Measurements from ENCODE around the gene THAP7. TPM values are rescaled to one million over a fixed set of nuclear protein-coding genes. Genes with fewer than 3 reads are reported as not detected.

The THAP7 gene
- total and polyA plus RNA-seq, 9 of the 15 experiments (the other 6 are each of a cell fraction or from before 2014, with no cell fraction given), result 7.9 to 263 (median 84.1) TPM

GRCh38 chr22:21015466-21016006, 13.6 kb upstream of the THAP7 start (continued):
- TF ChIP-seq ZNF277 (CRISPR knock-in tag; IDR thresholded peaks at IDR 0.05; ENCODE audit: borderline replicate concordance), result no peak
- no peak for TF ChIP-seq SNRNP70 (optimal IDR thresholded peaks at IDR 0.05; ENCODE audit: low read depth, low read length)
- TF ChIP-seq TAF1 (IDR thresholded peaks at IDR 0.05; ENCODE audit: control insufficient read depth, extremely low read depth, insufficient read depth, low read length, severe bottlenecking), result no peak
- TF ChIP-seq FOXP1 (CRISPR knock-in tag; IDR thresholded peaks at IDR 0.05), result no peak
- no peak for TF ChIP-seq ZNF282 (CRISPR knock-in tag; IDR thresholded peaks at IDR 0.05)
- no peak for TF ChIP-seq SIN3A (IDR thresholded peaks at IDR 0.05; ENCODE audit: borderline replicate concordance in 2 of 2, control insufficient read depth in 1 of 2, low read depth in 2 of 2, low read length in 2 of 2)
- peak; percentile 78; the same call in 1 of the 2 replicates for TF ChIP-seq STAT6 (CRISPR knock-in tag; IDR thresholded peaks at IDR 0.05)
- no peak for TF ChIP-seq COPS2 (conservative IDR thresholded peaks at IDR 0.05)
- TF ChIP-seq ZNF507 (tag; conservative IDR thresholded peaks at IDR 0.05), result no peak
- TF ChIP-seq ZNF586 (CRISPR knock-in tag; conservative IDR thresholded peaks at IDR 0.05), result 0 out of 2 replicates have a peak, but pooled peaks have one; percentile 40
- TF ChIP-seq DLX4 (CRISPR knock-in tag; IDR thresholded peaks at IDR 0.05), result no peak
- no peak for TF ChIP-seq ZNF24 (IDR thresholded peaks at IDR 0.05)
- TF ChIP-seq KDM4B (IDR thresholded peaks at IDR 0.05; ENCODE audit: borderline replicate concordance in 2 of 2, low read depth in 1 of 2), result no peak
- TF ChIP-seq ILK (tag; IDR thresholded peaks at IDR 0.05; ENCODE audit: borderline replicate concordance, low read depth), result no peak
- TF ChIP-seq SP2 (IDR thresholded peaks at IDR 0.05; ENCODE audit: extremely low read depth, low read depth, low read length, poor library complexity, severe bottlenecking), result no peak
- no peak for TF ChIP-seq BRD4 (IDR thresholded peaks at IDR 0.05)
- TF ChIP-seq HDAC3 (IDR thresholded peaks at IDR 0.05; ENCODE audit: borderline replicate concordance, partially characterized antibody), result no peak
- TF ChIP-seq E2F6 (IDR thresholded peaks at IDR 0.05; ENCODE audit: borderline replicate concordance in 1 of 2, extremely low read depth in 1 of 2, insufficient read depth in 1 of 2, insufficient read length in 1 of 2, low read depth in 1 of 2, low read length in 1 of 2, poor library complexity in 1 of 2, severe bottlenecking in 1 of 2), result peak in 1 of 2 experiments; percentile 29
- no peak for TF ChIP-seq ZNF778 (CRISPR knock-in tag; IDR thresholded peaks at IDR 0.05)
- TF ChIP-seq BCL6 (CRISPR knock-in tag; IDR thresholded peaks at IDR 0.05), result peak; percentile 67; the same call in 1 of the 2 replicates
- TF ChIP-seq NR3C1 (CRISPR knock-in tag; IDR thresholded peaks at IDR 0.05), result no peak
- no peak for TF ChIP-seq GTF2B (IDR thresholded peaks at IDR 0.05; ENCODE audit: extremely low read depth, insufficient read length)
